Fibroblast of skin of right quadriceps (primary cell): Measurements from ENCODE around the gene PTPN21.
A peak's percentile ranks its signal among the peaks of the same experiment; 100 is the strongest.

Experiments
- DNase-seq: peaks from one replicate; pipeline ENCODE4 v3.0.0-alpha.2; 2013

PTPN21 gene

GRCh38 chr14:88503754-88504406 lies 50.9 kb downstream of the PTPN21 start:
- DNase-seq: no peak

- DNase-seq: no peak
Measured at GRCh38 chr14:88502740-88503139, 52.1 kb downstream of the PTPN21 start.

- no peak for DNase-seq
Measured at GRCh38 chr14:88500611-88501010, 54.2 kb downstream of the PTPN21 start.

GRCh38 chr14:88499225-88499624 lies 55.6 kb downstream of the PTPN21 start:
- no peak for DNase-seq

GRCh38 chr14:88496414-88496813 lies 58.4 kb downstream of the PTPN21 start:
- no peak for DNase-seq

- DNase-seq: no peak
Measured at GRCh38 chr14:88493392-88494185, 61.2 kb downstream of the PTPN21 start.

GRCh38 chr14:88492272-88493089 lies 62.3 kb downstream of the PTPN21 start:
- DNase-seq: peak; percentile 66

- no peak for DNase-seq
Measured at GRCh38 chr14:88490168-88490567, 64.6 kb downstream of the PTPN21 start.

- DNase-seq: no peak
Measured at GRCh38 chr14:88488897-88489296, 65.9 kb downstream of the PTPN21 start.

GRCh38 chr14:88488081-88488480 lies 66.7 kb downstream of the PTPN21 start:
- DNase-seq: no peak

- no peak for DNase-seq
Measured at GRCh38 chr14:88482524-88482923, 72.3 kb downstream of the PTPN21 start.

- DNase-seq: no peak
Measured at GRCh38 chr14:88481794-88482193, 73.0 kb downstream of the PTPN21 start.

GRCh38 chr14:88481059-88481458 lies 73.7 kb downstream of the PTPN21 start:
- no peak for DNase-seq

- no peak for DNase-seq
Measured at GRCh38 chr14:88479574-88479987, 75.2 kb downstream of the PTPN21 start.

- DNase-seq: no peak
Measured at GRCh38 chr14:88478931-88479330, 75.9 kb downstream of the PTPN21 start.

GRCh38 chr14:88477513-88478250 lies 77.1 kb downstream of the PTPN21 start:
- no peak for DNase-seq

GRCh38 chr14:88476825-88477224 lies 78.0 kb downstream of the PTPN21 start:
- DNase-seq: no peak

GRCh38 chr14:88476214-88476774 lies 78.5 kb downstream of the PTPN21 start:
- DNase-seq: peak; percentile 6

GRCh38 chr14:88473791-88474190 lies 81.0 kb downstream of the PTPN21 start:
- no peak for DNase-seq

- DNase-seq: peak; percentile 9
Measured at GRCh38 chr14:88470542-88471440, 84.0 kb downstream of the PTPN21 start.

GRCh38 chr14:88468406-88468805 lies 86.4 kb downstream of the PTPN21 start:
- DNase-seq: peak; percentile 72
